ENCODE measurements around the gene GREM1. TPM values are rescaled to one million over a fixed set of nuclear protein-coding genes. Genes with fewer than 3 reads are reported as not detected.
A peak's percentile ranks its signal among the peaks of the same experiment; 100 is the strongest.

The GREM1 gene
- total RNA-seq, 1 donor from 2014 or later = 3.7 TPM

GRCh38 chr15:32674681-32675080, 43.1 kb upstream of the GREM1 start:
- Histone ChIP-seq H3K27me3 (ENCODE audit: control insufficient read depth, insufficient read depth, low read length) (no peaks in the 10 kb centered on the region), H3K36me3 (ENCODE audit: control insufficient read depth, insufficient read depth, low read length) (no peaks in the 10 kb centered on the region), H3K4me3 (ENCODE audit: low read depth, low read length) (no peak overlapping the region)
- TF ChIP-seq CTCF (IDR thresholded peaks at IDR 0.05; ENCODE audit: insufficient read depth, low read length, severe bottlenecking) = no peak
- DNase-seq (ENCODE audit: low read depth) (no peak), FAIRE-seq (no peak)

GRCh38 chr15:32675466-32675865, 42.3 kb upstream of the GREM1 start:
- no peak for DNase-seq (ENCODE audit: low read depth)
- no peak for TF ChIP-seq CTCF (IDR thresholded peaks at IDR 0.05; ENCODE audit: insufficient read depth, low read length, severe bottlenecking)
- Histone ChIP-seq H3K27me3 (ENCODE audit: control insufficient read depth, insufficient read depth, low read length) (no peaks in the 10 kb centered on the region), H3K4me3 (ENCODE audit: low read depth, low read length) (no peak overlapping the region), H3K36me3 (ENCODE audit: control insufficient read depth, insufficient read depth, low read length) (no peaks in the 10 kb centered on the region)
- no peak for FAIRE-seq

GRCh38 chr15:32676169-32676568, 41.6 kb upstream of the GREM1 start:
- DNase-seq (ENCODE audit: low read depth) (peak; percentile 50), FAIRE-seq (no peak)
- TF ChIP-seq CTCF (IDR thresholded peaks at IDR 0.05; ENCODE audit: insufficient read depth, low read length, severe bottlenecking) = no peak
- Histone ChIP-seq H3K4me3 (ENCODE audit: low read depth, low read length) (no peak overlapping the region), H3K27me3 (ENCODE audit: control insufficient read depth, insufficient read depth, low read length) (no peaks in the 10 kb centered on the region), H3K36me3 (ENCODE audit: control insufficient read depth, insufficient read depth, low read length) (no peaks in the 10 kb centered on the region)

GRCh38 chr15:32677238-32677750, 40.5 kb upstream of the GREM1 start:
- DNase-seq (ENCODE audit: low read depth) (peak; percentile 44), FAIRE-seq (no peak)
- H3K36me3 ChIP-seq (ENCODE audit: control insufficient read depth, insufficient read depth, low read length) = no peaks in the 10 kb centered on the region
- no peak for TF ChIP-seq CTCF (IDR thresholded peaks at IDR 0.05; ENCODE audit: insufficient read depth, low read length, severe bottlenecking)
- no peak overlapping the region for H3K4me3 ChIP-seq (ENCODE audit: low read depth, low read length)
- no peaks in the 10 kb centered on the region for H3K27me3 ChIP-seq (ENCODE audit: control insufficient read depth, insufficient read depth, low read length)

GRCh38 chr15:32679298-32679690, 38.5 kb upstream of the GREM1 start:
- DNase-seq (ENCODE audit: low read depth) (no peak), FAIRE-seq (no peak)
- no peak overlapping the region for H3K4me3 ChIP-seq (ENCODE audit: low read depth, low read length)
- TF ChIP-seq CTCF (IDR thresholded peaks at IDR 0.05; ENCODE audit: insufficient read depth, low read length, severe bottlenecking) = no peak
- H3K27me3 ChIP-seq (ENCODE audit: control insufficient read depth, insufficient read depth, low read length) = no peaks in the 10 kb centered on the region
- H3K36me3 ChIP-seq (ENCODE audit: control insufficient read depth, insufficient read depth, low read length) = no peaks in the 10 kb centered on the region

- peak; percentile 96 for DNase-seq (ENCODE audit: low read depth)
- Histone ChIP-seq H3K4me3 (ENCODE audit: low read depth, low read length) (no peak overlapping the region), H3K27me3 (ENCODE audit: control insufficient read depth, insufficient read depth, low read length) (no peaks in the 10 kb centered on the region), H3K36me3 (ENCODE audit: control insufficient read depth, insufficient read depth, low read length) (no peaks in the 10 kb centered on the region)
- FAIRE-seq = no peak
- no peak for TF ChIP-seq CTCF (IDR thresholded peaks at IDR 0.05; ENCODE audit: insufficient read depth, low read length, severe bottlenecking)
These were observed 35.2 kb upstream of the GREM1 start for GRCh38 chr15:32682569-32682968.
